Heart right ventricle (tissue), 16 donors: ENCODE data around the gene CEP95. TPM values are rescaled to one million over a fixed set of nuclear protein-coding genes. Genes with fewer than 3 reads are reported as not detected.
"Not testable (repeated sequence)": the region's sequence is repeated elsewhere in the genome, so short reads cannot be mapped to it uniquely, and the experiment has no call there.

Experiments
- ATAC-seq, 8 donors: fragments of 200-7000 bp; cut with Tn5 transposase; one replicate each; pipeline ENCODE4 v1.9.1; 2020; ENCODE audit warnings: mild to moderate bottlenecking in 8 of 8, moderate library complexity in 8 of 8, moderate number of reproducible peaks in 1 of 8
- DNase-seq, 2 donors: peaks; one replicate each; pipeline ENCODE4 v3.0.0-alpha.2; 2020
- H3K27ac ChIP-seq, 10 donors: fragments of 200-600 bp; sonication (generic) in 2 of 10; one replicate each; pipeline versions ENCODE4 v1.5.0 to v1.8.0; 2020 to 2022; ENCODE audit warnings: mild to moderate bottlenecking in 3 of 10
- H3K27me3 ChIP-seq, 7 donors: fragments of 200-600 bp; one replicate each; pipeline ENCODE4 v1.8.0; 2021 to 2022; ENCODE audit warnings: mild to moderate bottlenecking in 2 of 7
- H3K36me3 ChIP-seq, 9 donors: fragments of 200-600 bp; sonication (generic) in 1 of 9; one replicate each; pipeline versions ENCODE4 v1.5.0 to v1.8.0; 2020 to 2022; ENCODE audit warnings: mild to moderate bottlenecking in 2 of 9
- H3K4me1 ChIP-seq, 9 donors: fragments of 200-600 bp; sonication (generic) in 1 of 9; one replicate each; pipeline versions ENCODE4 v1.5.0 to v1.8.0; 2020 to 2022; ENCODE audit warnings: mild to moderate bottlenecking in 4 of 9
- H3K4me3 ChIP-seq, 10 donors: fragments of 200-600 bp; sonication (generic) in 2 of 10; one replicate each; pipeline versions ENCODE4 v1.5.0 to v1.8.0; 2020 to 2022; ENCODE audit warnings: mild to moderate bottlenecking in 7 of 10, moderate library complexity in 2 of 10
- H3K9me3 ChIP-seq, 11 donors: fragments of 200-600 bp in 10 of 11; sonication (generic) in 2 of 11; one replicate each; pipeline versions ENCODE4 v1.5.0 to v1.8.0; 2013 to 2022; ENCODE audit warnings: mild to moderate bottlenecking in 2 of 11, control low read depth in 1 of 11, moderate library complexity in 1 of 11
- CTCF ChIP-seq, 9 donors: fragments of 200-600 bp; sonication (generic) in 2 of 9; IDR thresholded peaks; one replicate each; pipeline versions ENCODE4 v1.5.0 to v1.8.0; 2021 to 2022; ENCODE audit warnings: antibody characterized with exemption in 9 of 9, mild to moderate bottlenecking in 5 of 9, moderate library complexity in 1 of 9
- WGBS, 2 donors: extraction: QIAGEN DNeasy Blood & Tissue Kit; methylation state at CpG; one replicate each; pipeline ENCODE4 v1.1.7; 2013; ENCODE audit warnings: inconsistent platforms in 1 of 2; 5-methylcytosine and 5-hydroxymethylcytosine counted together
- intact Hi-C, 10 donors: fragments of 100-400 bp; cut with DNase I; formaldehyde crosslinking; loops; one replicate each; pipeline versions ENCODE4 v1.11.1 to v1.14.2; 2022
- polyA plus RNA-seq, 2 donors: library from polyadenylated mRNA; stranded (reverse); fragments of 200-250 nt; gene quantifications; one replicate each; pipeline ENCODE4 v1.2.3, GENCODE V29; 2013
- total RNA-seq, 10 donors: library from RNA; stranded (reverse); fragmentation: NEBNext Ultra II Directional in 3 of 10; extraction: Animal tissue kit (Norgen Biotek cat#: 25700) in 3 of 10; gene quantifications; one replicate each; pipeline versions ENCODE4 v1.2.1 to v1.2.4, GENCODE V29; 2021 to 2023
- donor health status: Arrhythmogenic right ventricular cardiomyopathy.
- donor health status: ischemic (EF 13 %, LVEDD 7.1; RV severe dilation, severe dysfunction).
- donor health status: healthy with polysubstance abuse.
- donor health status: DM: no; HTN: yes; CAD: no.
- donor health status: DM: no; HTN: no; CAD: no.
- donor health status: ischemic (EF 25% LVEDD 6.9; RV normal size, moderate dysfunction).
- donor health status: ischemic (EF 25% LVEDD 5.7; RV mildly dilated, moderate dysfunction).
- donor health status: healthy.
- donor health status: DM: yes; HTN: yes; CAD: no.
- donor health status: Ischemic cardiomyopathy.
- donor health status: ischemic (EF 35%, LVEDD 5.7; RV mildly dilated, moderate dysfunction).
- donor health status: nonischemic (EF 11% LVEDD 7.7; RV severe dilation, severe dysfunction).
- donor health status: DM: yes; HTN: yes; CAD: no.
- donor health status: PGD.
- donor health status: ischemic (EF 29% LVEDD 5.4; RV normal size, mild dysfunction).
- donor health status: nonischemic (EF 23%, LVEDD 6.1; RV moderate dilation, normal function).

CEP95 gene
- total and polyA plus RNA-seq, 12 donors, result 8.6 to 62.4 (median 14.6) TPM

- Histone ChIP-seq H3K27ac (peak overlapping the region in 5 of 10 donors; percentile 10 to 61 (median 49)), H3K4me1 (peaks cover 0 to 14% (median 5%) of the 10 kb centered on the region in 9 donors), H3K4me3 (no peak overlapping the region), H3K27me3 (no peaks in the 10 kb centered on the region), H3K36me3 (peaks cover 0 to 86% (median 16%) of the 10 kb centered on the region in 9 donors), H3K9me3 (no peaks in the 10 kb centered on the region)
- no peak for TF ChIP-seq CTCF (IDR thresholded peaks at IDR 0.05)
- intact Hi-C loops, result loop anchor here in 1 of 10 donors (10.0 kb wide), 1 partner anchor 72 kb away; no protein-coding TSS in a partner anchor
- 40 to 56% methylated on average over 3 of the region's 3 CpGs for WGBS, 2 donors
- peak in 6 of 8 donors; percentile 49 to 68 (median 60) for ATAC-seq
- no peak for DNase-seq
These were observed 65.9 kb downstream of the CEP95 start for GRCh38 chr17:64572682-64573154.

GRCh38 chr17:64573214-64573613 is 66.4 kb downstream of the CEP95 start:
- Histone ChIP-seq H3K36me3 (peaks cover 0 to 87% (median 21%) of the 10 kb centered on the region in 9 donors), H3K27me3 (no peaks in the 10 kb centered on the region), H3K27ac (peak overlapping the region in 2 of 10 donors; percentile 12 to 49), H3K4me3 (no peak overlapping the region), H3K4me1 (peaks cover 0 to 14% (median 5%) of the 10 kb centered on the region in 9 donors), H3K9me3 (no peaks in the 10 kb centered on the region)
- ATAC-seq, result no peak
- TF ChIP-seq CTCF (IDR thresholded peaks at IDR 0.05), result no peak
- intact Hi-C loops, result loop anchor here in 1 of 10 donors (10.0 kb wide), 1 partner anchor 72 kb away; no protein-coding TSS in a partner anchor
- DNase-seq, result no peak

- no peak for TF ChIP-seq CTCF (IDR thresholded peaks at IDR 0.05)
- Histone ChIP-seq H3K36me3 (peaks cover 0 to 86% (median 25%) of the 10 kb centered on the region in 9 donors), H3K9me3 (no peaks in the 10 kb centered on the region), H3K27me3 (no peaks in the 10 kb centered on the region), H3K27ac (no peak overlapping the region), H3K4me3 (no peak overlapping the region), H3K4me1 (peaks cover 0 to 14% (median 5%) of the 10 kb centered on the region in 9 donors)
- intact Hi-C loops, result loop anchor here in 1 of 10 donors (10.0 kb wide), 1 partner anchor 70 kb away; no protein-coding TSS in a partner anchor
- DNase-seq, result no peak
- ATAC-seq, result no peak
- 84 to 95% methylated on average over 1 of the region's 1 CpG for WGBS, 2 donors
These were observed 67.9 kb downstream of the CEP95 start for GRCh38 chr17:64574646-64575045.

GRCh38 chr17:64575431-64575830 is 68.7 kb downstream of the CEP95 start:
- Histone ChIP-seq H3K9me3 (no peaks in the 10 kb centered on the region), H3K4me1 (peaks cover 0 to 14% (median 5%) of the 10 kb centered on the region in 9 donors), H3K4me3 (no peak overlapping the region), H3K36me3 (peaks cover 0 to 86% (median 28%) of the 10 kb centered on the region in 9 donors), H3K27me3 (no peaks in the 10 kb centered on the region), H3K27ac (no peak overlapping the region)
- DNase-seq (no peak), ATAC-seq (no peak)
- TF ChIP-seq CTCF (IDR thresholded peaks at IDR 0.05), result no peak
- 97 to 99% methylated on average over 3 of the region's 3 CpGs for WGBS, 2 donors
- intact Hi-C loops, result loop anchor here in 1 of 10 donors (10.0 kb wide), 1 partner anchor 69 kb away; no protein-coding TSS in a partner anchor

- Histone ChIP-seq H3K4me1 (peaks cover 0 to 14% (median 5%) of the 10 kb centered on the region in 9 donors), H3K36me3 (peaks cover 0 to 85% (median 27%) of the 10 kb centered on the region in 9 donors)
- not testable (repeated sequence) for ATAC-seq, DNase-seq, H3K27ac ChIP-seq, H3K4me3 ChIP-seq, H3K9me3 ChIP-seq, H3K27me3 ChIP-seq
- intact Hi-C loops, result loop anchor here in 1 of 10 donors (10.0 kb wide), 1 partner anchor 68 kb away; no protein-coding TSS in a partner anchor
- WGBS, 2 donors, result 95 to 97% methylated on average over 4 of the region's 4 CpGs
These were observed 70.2 kb downstream of the CEP95 start for GRCh38 chr17:64577025-64577424.
